SK-N-SH (cell line): ENCODE data around the gene PFKL. TPM values are rescaled to one million over a fixed set of nuclear protein-coding genes. Genes with fewer than 3 reads are reported as not detected.

Experiments used
- CTCF ChIA-PET: fragments of 300-600, 350-600 bp; formaldehyde crosslinking; extraction: SDS; loops from one replicate; lab custom pipeline; 2021; lab: Yijun Ruan, JAX
- POLR2A ChIA-PET: fragments of 350-600 bp; sonication (Branson Sonifier 250); formaldehyde crosslinking; extraction: SDS; loops from one replicate; lab custom pipeline; 2020; ENCODE audit warnings: antibody characterized with exemption, inconsistent platforms; lab: Yijun Ruan, JAX
- DNase-seq: peaks from one replicate; pipeline ENCODE4 v3.0.0; 2012
- H2AFZ ChIP-seq: fragments of 200-600 bp; sonication (generic); 2 replicates; pipeline ENCODE4 v1.8.1; 2016; ENCODE audit warnings: antibody characterized with exemption, mild to moderate bottlenecking, low read depth
- H3F3A ChIP-seq: fragments of 200-600 bp; sonication (generic); replicated peaks from 2 replicates; pipeline ENCODE3; 2016; ENCODE audit warnings: antibody characterized with exemption, mild to moderate bottlenecking; ENCODE audit not compliant: insufficient read depth
- H3K27ac ChIP-seq, 2 experiments: fragments of 200-500 bp in 1 of 2; fragments of 200-600 bp in 1 of 2; sonication (Bioruptor generic) in 1 of 2; sonication (generic), shearing (Covaris generic) in 1 of 2; 2 replicates each; pipeline versions ENCODE4 v1.5.1 to v1.6.1; 2014 to 2016; ENCODE audit warnings: low read depth in 2 of 2, inconsistent platforms in 1 of 2, low read length in 1 of 2, mild to moderate bottlenecking in 1 of 2, mixed read lengths in 1 of 2
- H3K27me3 ChIP-seq: fragments of 200-600 bp; sonication (generic), shearing (Covaris generic); 2 replicates; pipeline ENCODE4 v1.6.1; 2016; ENCODE audit warnings: mixed run types; ENCODE audit not compliant: insufficient read depth
- H3K36me3 ChIP-seq, 2 experiments: fragments of 200-500 bp in 1 of 2; fragments of 200-600 bp in 1 of 2; sonication (Bioruptor generic) in 1 of 2; sonication (generic) in 1 of 2; replicated peaks in 1 of 2; 2 replicates each; pipeline versions ENCODE3 to v1.5.1; 2014 to 2016; ENCODE audit warnings: low read length in 1 of 2, mild to moderate bottlenecking in 1 of 2; ENCODE audit not compliant: insufficient read depth in 2 of 2, control insufficient read depth in 1 of 2
- H3K4me1 ChIP-seq, 2 experiments: fragments of 200-500 bp in 1 of 2; fragments of 200-600 bp in 1 of 2; sonication (Bioruptor generic) in 1 of 2; sonication (generic), shearing (Covaris generic) in 1 of 2; 2 replicates each; pipeline versions ENCODE4 v1.5.1 to v1.6.1; 2014 to 2016; ENCODE audit warnings: low read depth in 1 of 2, low read length in 1 of 2, mixed run types in 1 of 2; ENCODE audit not compliant: insufficient read depth in 2 of 2, control insufficient read depth in 1 of 2
- H3K4me2 ChIP-seq: fragments of 200-600 bp; sonication (generic), shearing (Covaris generic); 2 replicates; pipeline ENCODE4 v1.6.1; 2017; ENCODE audit warnings: mixed run types
- H3K4me3 ChIP-seq, 2 experiments: fragments of 200-500 bp in 1 of 2; fragments of 200-600 bp in 1 of 2; sonication (Bioruptor generic) in 1 of 2; sonication (generic), shearing (Covaris generic) in 1 of 2; 2 replicates each; pipeline versions ENCODE4 v1.5.1 to v1.8.1; 2014 to 2016; ENCODE audit warnings: low read depth in 2 of 2, inconsistent platforms in 1 of 2, low read length in 1 of 2, mild to moderate bottlenecking in 1 of 2, mixed read lengths in 1 of 2, moderate library complexity in 1 of 2
- H3K79me2 ChIP-seq: fragments of 200-600 bp; sonication (generic); 2 replicates; pipeline ENCODE4 v1.8.1; 2017; ENCODE audit warnings: mild to moderate bottlenecking; ENCODE audit not compliant: insufficient read depth
- H3K9ac ChIP-seq: fragments of 200-600 bp; sonication (generic); 2 replicates; pipeline ENCODE4 v1.6.1; 2017; ENCODE audit warnings: mixed run types
- H3K9me2 ChIP-seq: fragments of 200-600 bp; sonication (generic); 2 replicates; pipeline ENCODE4 v1.6.1; 2017; ENCODE audit warnings: mixed run types
- H3K9me3 ChIP-seq: fragments of 200-600 bp; sonication (generic); 2 replicates; pipeline ENCODE4 v1.6.1; 2017; ENCODE audit warnings: mixed run types, mild to moderate bottlenecking, moderate library complexity
- H4K20me1 ChIP-seq: fragments of 200-600 bp; sonication (generic); 2 replicates; pipeline ENCODE4 v1.6.1; 2017; ENCODE audit warnings: mild to moderate bottlenecking, mixed run types; ENCODE audit not compliant: insufficient read depth
- CTCF ChIP-seq: fragments of 200-600 bp; sonication (generic); IDR thresholded peaks from 2 replicates; pipeline ENCODE4 v1.6.1; 2017; ENCODE audit warnings: antibody characterized with exemption, mild to moderate bottlenecking, moderate library complexity
- ELF1 ChIP-seq: IDR thresholded peaks from 2 replicates; pipeline ENCODE4 v1.4.0; 2012
- FOSL2 ChIP-seq: IDR thresholded peaks from 2 replicates; pipeline ENCODE4 v1.4.0; 2012; ENCODE audit warnings: low read depth, mild to moderate bottlenecking, moderate library complexity, borderline replicate concordance
- FOXJ3 ChIP-seq: sonication (generic); formaldehyde crosslinking; IDR thresholded peaks from 2 replicates; pipeline ENCODE4 v1.5.1; 2020; ENCODE audit warnings: mild to moderate bottlenecking, missing genetic modification reagents
- IRF3 ChIP-seq: fragments of 150-350 bp; IDR thresholded peaks from 2 replicates; pipeline ENCODE4 v1.6.1; 2016; ENCODE audit warnings: mild to moderate bottlenecking, low read depth, low read length
- JUND ChIP-seq: IDR thresholded peaks from 2 replicates; pipeline ENCODE4 v1.4.0; 2012
- MAX ChIP-seq: IDR thresholded peaks from 2 replicates; pipeline ENCODE4 v1.4.0; 2012; ENCODE audit warnings: low read depth
- MEF2A ChIP-seq: IDR thresholded peaks from 2 replicates; pipeline ENCODE4 v1.4.0; 2012; ENCODE audit warnings: low read depth, borderline replicate concordance
- MXI1 ChIP-seq: IDR thresholded peaks from 2 replicates; pipeline ENCODE4 v1.6.1; 2012; ENCODE audit warnings: mild to moderate bottlenecking, low read depth, low read length, improper control_type of control experiment
- NRF1 ChIP-seq: IDR thresholded peaks from 2 replicates; pipeline ENCODE4 v1.6.1; 2012; ENCODE audit warnings: low read depth, mild to moderate bottlenecking, low read length
- PBX3 ChIP-seq: IDR thresholded peaks from 2 replicates; pipeline ENCODE4; 2012
- RAD21 ChIP-seq: IDR thresholded peaks from 2 replicates; pipeline ENCODE4 v1.6.1; 2012; ENCODE audit warnings: mild to moderate bottlenecking, low read length
- REST ChIP-seq: IDR thresholded peaks from 2 replicates; pipeline ENCODE4 v1.6.1; 2012; ENCODE audit warnings: mild to moderate bottlenecking, low read depth, low read length, moderate library complexity
- RFX5 ChIP-seq: IDR thresholded peaks from 2 replicates; pipeline ENCODE4 v1.6.1; 2012; ENCODE audit warnings: mild to moderate bottlenecking, improper control_type of control experiment, low read length
- SMC3 ChIP-seq: IDR thresholded peaks from 2 replicates; pipeline ENCODE4 v1.6.1; 2012; ENCODE audit warnings: low read depth, low read length, improper control_type of control experiment
- TAF1 ChIP-seq: IDR thresholded peaks from 2 replicates; pipeline ENCODE4 v1.6.1; 2012; ENCODE audit warnings: low read depth, mild to moderate bottlenecking, low read length, moderate library complexity, borderline replicate concordance
- TEAD4 ChIP-seq: IDR thresholded peaks from 2 replicates; pipeline ENCODE4 v1.4.0; 2012; ENCODE audit warnings: mild to moderate bottlenecking, borderline replicate concordance; ENCODE audit not compliant: insufficient read depth
- WGBS: methylation state at CpG from one replicate; pipeline ENCODE4 v1.1.6; 2017; ENCODE audit warnings: low lambda C conversion rate; 5-methylcytosine and 5-hydroxymethylcytosine counted together
- polyA plus RNA-seq, 3 experiments: library from polyadenylated mRNA; depleted of rRNA; stranded (reverse); fragments of >200 nt; gene quantifications; 2 replicates each; pipeline ENCODE4 v1.2.3, GENCODE V29; 2012

The PFKL gene
- polyA plus RNA-seq, 1 of the 3 experiments (the other 2 are of a cell fraction): 118 TPM

- CTCF ChIA-PET: interaction anchor here (1.1 to 2.0 kb wide), 2 partner anchors 10 to 27 kb away, joined by 4 to 11 read pairs; no protein-coding TSS in a partner anchor
- H3K4me1 ChIP-seq: peaks cover 3 to 8% of the 10 kb centered on the region in 2 experiments; a peak in 1 of 4 replicates
- H3F3A ChIP-seq: no peaks in the 10 kb centered on the region
- no peak overlapping the region for H3K9ac ChIP-seq
- no peak overlapping the region for H2AFZ ChIP-seq
- no peak overlapping the region for H3K4me2 ChIP-seq
- no peaks in the 10 kb centered on the region for H3K9me3 ChIP-seq
- DNase-seq: no peak
- H4K20me1 ChIP-seq: no peaks in the 10 kb centered on the region
- no peak overlapping the region for H3K4me3 ChIP-seq
- H3K27ac ChIP-seq: no peak overlapping the region
- no peaks in the 10 kb centered on the region for H3K36me3 ChIP-seq
- H3K27me3 ChIP-seq: no peaks in the 10 kb centered on the region
- TF ChIP-seq JUND (no peak), FOXJ3 (no peak), MAX (no peak), CTCF (no peak)
- TF ChIP-seq, all 33 proteins: peak for 0
- 83% methylated on average over 19 of the region's 26 CpGs for WGBS
- POLR2A ChIA-PET: no interaction called here
- H3K9me2 ChIP-seq: no peaks in the 10 kb centered on the region
- no peaks in the 10 kb centered on the region for H3K79me2 ChIP-seq
These were observed 5.3 kb upstream of the PFKL start for GRCh38 chr21:44294391-44295162.

- no peaks in the 10 kb centered on the region for H4K20me1 ChIP-seq
- no peaks in the 10 kb centered on the region for H3K27me3 ChIP-seq
- no peaks in the 10 kb centered on the region for H3K36me3 ChIP-seq
- H3K9me2 ChIP-seq: no peaks in the 10 kb centered on the region
- H3K4me3 ChIP-seq: no peak overlapping the region
- H3F3A ChIP-seq: no peaks in the 10 kb centered on the region
- 87% methylated on average over 11 of the region's 14 CpGs for WGBS
- peaks cover 3 to 8% of the 10 kb centered on the region in 2 experiments; a peak in 1 of 4 replicates for H3K4me1 ChIP-seq
- no peak overlapping the region for H2AFZ ChIP-seq
- H3K9ac ChIP-seq: no peak overlapping the region
- ChIA-PET POLR2A (no interaction called here), CTCF (interaction anchor here (1.0 to 2.0 kb wide), 4 partner anchors 9 to 498 kb away, joined by 3 to 11 read pairs (median 4); partner anchors contain the start of gene LRRC3)
- TF ChIP-seq MEF2A (no peak), RFX5 (no peak), TAF1 (no peak), FOSL2 (no peak), ELF1 (no peak), NRF1 (no peak), TEAD4 (no peak), SMC3 (no peak), IRF3 (no peak), PBX3 (no peak), REST (no peak), RAD21 (no peak), MXI1 (no peak)
- no peaks in the 10 kb centered on the region for H3K9me3 ChIP-seq
- 0 out of 2 replicates have a peak, but pooled peaks cover under 1% of the 10 kb centered on the region for H3K79me2 ChIP-seq
- H3K4me2 ChIP-seq: no peak overlapping the region
- H3K27ac ChIP-seq: no peak overlapping the region
- no peak for DNase-seq
These were observed 4.7 kb upstream of the PFKL start for GRCh38 chr21:44295163-44295573.
